CD4-positive, alpha-beta T cell treated with Interleukin-17A for 1 hour (primary cell): Measurements from ENCODE around the gene ADNP.
"Not testable (repeated sequence)": the region's sequence is repeated elsewhere in the genome, so short reads cannot be mapped to it uniquely, and the experiment has no call there.

Experiments
- DNase-seq: peaks from one replicate; pipeline ENCODE4 v3.0.0-alpha.2; 2020

The ADNP gene

DNA sequence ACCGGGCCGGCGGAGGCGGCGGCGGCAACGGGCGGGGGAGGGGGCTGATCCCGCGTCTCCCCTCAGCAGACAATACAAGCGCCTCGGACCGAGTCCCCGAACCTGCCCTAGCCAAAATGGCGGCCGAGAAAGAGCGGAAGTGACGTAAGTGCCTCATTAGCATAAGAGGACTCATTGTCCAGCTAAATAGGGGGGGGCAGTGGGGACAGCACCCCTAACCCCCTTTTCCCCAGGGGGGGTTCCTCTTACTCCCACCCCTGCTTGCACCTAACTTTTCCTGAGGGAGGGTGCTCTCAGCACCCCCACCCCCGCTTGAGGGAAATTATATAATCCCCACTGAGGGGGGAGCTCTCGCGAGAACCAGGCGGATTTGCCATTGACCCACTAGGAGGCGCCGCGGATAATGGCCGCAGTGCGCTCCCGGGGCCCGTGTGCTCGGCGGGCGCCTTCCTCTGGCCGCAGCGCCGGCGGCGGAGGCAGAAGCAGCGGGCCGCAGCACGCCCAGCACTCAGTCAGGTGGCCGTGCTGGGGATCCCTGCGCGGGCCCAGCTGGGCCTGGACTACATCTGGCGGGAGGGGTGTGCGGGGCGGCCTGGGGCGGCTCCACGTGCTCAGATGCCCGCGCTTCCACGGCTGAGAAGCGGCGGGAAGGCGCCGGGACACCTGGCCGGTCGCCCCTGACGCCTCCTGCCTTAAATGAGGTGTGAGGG lies at the start of gene ADNP:
Gene ADNP (minus strand): TSS at position 132 of the 710 bp plus-strand sequence. CDS start 27,441 bp downstream, outside the sequence.
- peak; percentile 94 for DNase-seq

DNA sequence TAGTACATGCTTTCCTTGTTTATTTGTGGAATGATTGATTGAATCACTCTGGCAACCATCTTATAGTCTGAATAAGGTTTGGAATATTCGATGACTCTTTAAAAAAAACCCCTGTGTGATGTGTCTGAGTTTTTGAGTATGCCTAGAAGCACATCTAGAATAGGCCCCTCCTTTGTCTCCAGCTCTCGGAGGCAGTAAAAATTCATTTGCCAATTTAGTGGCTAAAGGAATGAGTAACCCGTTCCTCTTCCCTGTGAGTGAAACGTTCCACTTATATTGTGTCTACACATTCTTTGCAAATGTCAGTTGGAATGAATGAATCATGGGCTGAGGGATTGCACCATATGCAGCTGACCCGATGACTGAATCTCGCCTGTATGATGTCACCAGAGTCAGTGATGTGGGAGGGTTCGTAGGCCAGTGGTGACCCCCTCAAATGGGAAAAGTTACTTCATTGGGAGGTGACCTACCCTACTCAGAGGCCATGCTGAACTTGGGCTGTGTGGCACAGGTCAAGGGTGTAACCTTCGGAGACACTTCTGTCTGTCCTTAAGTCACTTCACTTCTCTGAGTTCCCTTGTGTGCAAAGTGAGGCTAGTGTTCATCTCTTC lies 48.9 kb upstream of the ADNP start:
- DNase-seq, result no peak

DNA sequence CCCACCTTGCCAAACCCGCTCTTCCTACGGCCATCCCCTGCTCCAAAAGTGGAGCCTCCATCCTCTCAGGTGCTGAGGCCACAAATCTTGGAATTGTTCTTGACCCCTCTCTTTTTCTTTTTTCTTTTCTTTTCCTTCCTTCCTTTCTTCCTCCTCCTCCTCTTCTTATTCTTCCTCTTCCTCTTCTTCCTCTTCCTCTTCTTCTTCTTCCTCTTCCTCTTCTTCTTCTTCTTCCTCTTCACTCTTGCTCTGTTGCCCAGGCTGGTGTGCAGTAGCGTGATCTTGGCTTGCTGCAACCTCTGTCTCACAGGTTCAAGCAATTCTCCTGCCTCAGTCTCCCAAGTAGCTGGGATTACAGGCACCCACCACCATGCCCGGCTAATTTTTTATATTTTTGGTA lies 47.3 kb upstream of the ADNP start:
- DNase-seq, result not testable (repeated sequence)

DNA sequence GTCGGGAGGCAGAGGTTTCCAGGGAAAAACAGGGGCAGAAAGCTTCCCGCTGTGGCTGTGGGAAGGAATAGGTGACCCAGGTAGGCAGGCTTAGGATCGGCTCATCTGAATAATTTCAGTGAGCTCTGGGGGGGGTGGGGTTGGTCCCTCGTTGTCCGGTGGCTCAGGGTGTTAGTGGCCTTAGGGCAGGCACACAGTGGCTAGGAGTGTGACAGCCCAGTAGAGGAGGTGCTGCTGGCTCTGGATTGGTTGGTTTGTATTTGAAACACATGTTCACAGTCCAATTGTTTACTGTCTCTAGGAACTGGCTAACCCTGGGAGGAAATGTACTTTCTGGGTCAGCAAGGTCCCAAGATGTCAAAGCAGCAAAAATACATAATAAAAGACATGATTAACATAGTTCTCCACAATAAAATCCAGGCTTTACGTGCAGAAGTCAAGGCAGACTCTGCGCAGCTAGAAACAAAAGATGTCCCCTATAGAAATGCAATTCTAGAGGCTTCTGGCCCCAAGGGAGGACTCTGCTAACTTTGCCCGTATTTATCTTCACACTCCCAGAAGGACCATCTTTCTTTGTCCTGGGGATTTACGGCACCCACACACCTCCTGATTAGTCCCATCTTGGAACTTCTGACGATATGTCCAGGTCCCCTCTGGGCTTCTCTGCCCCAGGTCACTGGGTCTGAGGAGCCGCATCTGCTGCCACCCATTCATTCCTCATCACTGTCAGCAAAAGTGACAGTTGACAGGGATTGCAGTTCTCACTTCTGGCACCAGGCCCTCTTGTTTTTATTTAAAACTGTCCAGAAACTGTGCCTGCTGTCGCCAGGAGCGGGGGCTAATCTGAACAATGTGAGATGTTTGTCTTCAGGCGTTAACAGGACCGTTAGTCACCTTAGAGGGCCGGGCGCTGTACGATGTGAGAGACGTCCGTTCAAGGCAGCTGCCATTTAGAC lies 46.1 kb upstream of the ADNP start:
- DNase-seq, result no peak

DNA sequence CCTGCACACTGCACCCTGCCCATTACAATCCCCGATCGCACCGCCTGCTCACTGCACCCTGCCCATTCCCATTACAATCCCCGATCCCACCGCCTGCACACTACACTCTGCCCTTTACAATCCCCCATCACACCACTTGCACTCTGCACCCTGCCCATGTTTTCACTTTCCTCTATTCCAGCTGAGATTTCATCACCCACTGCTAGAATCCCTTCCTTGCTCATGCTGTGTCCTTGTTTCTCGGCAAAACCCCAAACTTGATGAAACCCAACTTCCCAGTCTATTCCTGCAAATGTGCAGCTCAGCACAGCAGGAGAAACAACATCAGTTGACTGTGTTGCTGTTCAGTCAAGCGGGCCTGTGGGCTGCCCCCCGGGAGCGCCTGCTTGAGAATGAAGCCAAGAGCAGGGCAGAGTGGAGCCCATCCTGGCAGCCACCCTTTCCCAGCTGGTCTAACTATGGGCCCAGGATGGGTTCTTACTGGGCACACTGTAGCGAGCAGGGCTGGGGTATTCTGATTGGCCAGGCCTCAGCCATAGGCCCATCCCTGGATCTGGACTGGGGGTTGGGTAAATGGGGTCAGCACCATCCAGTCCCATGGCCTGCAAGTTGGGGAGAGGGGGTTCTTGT lies 44.6 kb upstream of the ADNP start:
- no peak for DNase-seq

DNA sequence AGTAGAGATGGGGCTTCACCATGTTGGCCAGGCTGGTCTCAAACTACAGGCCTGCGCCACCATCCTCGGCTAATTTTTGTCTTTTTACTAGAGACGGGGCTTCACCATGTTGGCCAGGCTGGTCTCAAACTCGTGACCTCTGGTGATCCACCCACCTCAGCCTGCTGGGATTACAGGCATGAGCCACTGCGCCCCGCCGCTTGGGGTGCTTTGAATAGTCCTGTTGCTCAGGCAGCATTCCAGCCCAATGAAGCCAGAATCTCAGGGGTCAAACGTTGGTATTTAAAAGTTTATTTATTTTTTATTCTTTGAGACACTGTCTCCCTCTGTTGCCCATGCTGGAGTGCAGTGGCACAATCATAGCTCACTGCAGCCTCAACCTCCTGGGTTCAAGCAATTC lies 38.7 kb upstream of the ADNP start:
- DNase-seq, result no peak

DNA sequence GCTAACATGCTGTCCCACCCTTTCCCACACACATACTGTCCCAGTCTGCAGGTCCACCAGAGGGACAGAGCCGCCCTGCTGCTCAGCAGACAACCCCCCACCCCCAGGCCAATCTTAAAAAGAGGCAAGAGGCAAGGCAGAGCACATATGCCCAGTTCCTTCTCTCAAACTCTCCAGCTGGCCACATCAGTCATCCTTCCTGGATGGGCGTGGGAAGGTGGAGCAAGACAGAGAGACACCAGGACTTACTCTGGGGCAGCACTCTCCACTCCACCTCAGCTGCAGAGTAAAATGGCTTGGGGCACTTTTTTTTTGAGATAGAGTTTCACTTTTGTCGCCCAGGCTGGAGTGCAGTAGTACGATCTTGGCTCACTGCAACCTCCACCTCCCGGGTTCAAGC lies 38.2 kb upstream of the ADNP start:
- DNase-seq, result no peak

DNA sequence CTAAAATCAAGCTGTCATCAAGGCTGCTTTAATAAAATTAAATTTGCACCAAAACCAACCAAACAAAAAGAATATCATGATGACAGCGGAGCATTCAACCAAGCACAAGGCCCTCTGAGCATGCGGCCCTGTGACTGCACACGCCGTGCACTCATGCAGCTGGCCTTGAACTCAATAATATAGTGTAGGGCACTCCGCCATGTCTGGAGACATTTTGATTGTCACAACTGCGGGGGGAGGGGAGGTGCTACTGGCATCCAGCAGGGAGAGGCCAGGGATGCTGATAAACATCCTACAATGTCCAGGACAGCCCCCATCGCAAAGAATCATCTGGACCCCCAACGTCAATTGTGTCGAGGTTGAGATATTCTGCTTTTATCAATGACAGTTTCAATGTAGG lies 37.1 kb upstream of the ADNP start:
- no peak for DNase-seq

DNA sequence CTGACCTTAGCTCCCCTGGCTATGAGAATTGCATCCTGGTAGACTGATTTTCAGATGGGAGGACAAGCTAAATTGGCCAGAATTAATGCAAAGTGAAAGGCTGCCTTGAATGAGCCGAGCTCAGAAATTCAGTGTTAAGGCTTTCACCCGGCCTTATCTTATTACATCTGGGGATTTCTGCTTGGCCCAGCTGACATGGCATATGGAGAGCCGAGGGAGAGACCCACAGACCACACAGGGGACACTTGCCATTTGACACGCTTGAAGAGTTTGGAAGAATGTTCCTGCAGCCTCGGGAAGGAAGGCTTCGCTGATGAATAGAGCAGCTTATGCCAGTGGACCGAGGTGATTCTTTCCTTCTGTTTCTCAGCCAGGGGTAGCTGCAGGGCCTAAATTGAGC lies 36.3 kb upstream of the ADNP start:
- no peak for DNase-seq

DNA sequence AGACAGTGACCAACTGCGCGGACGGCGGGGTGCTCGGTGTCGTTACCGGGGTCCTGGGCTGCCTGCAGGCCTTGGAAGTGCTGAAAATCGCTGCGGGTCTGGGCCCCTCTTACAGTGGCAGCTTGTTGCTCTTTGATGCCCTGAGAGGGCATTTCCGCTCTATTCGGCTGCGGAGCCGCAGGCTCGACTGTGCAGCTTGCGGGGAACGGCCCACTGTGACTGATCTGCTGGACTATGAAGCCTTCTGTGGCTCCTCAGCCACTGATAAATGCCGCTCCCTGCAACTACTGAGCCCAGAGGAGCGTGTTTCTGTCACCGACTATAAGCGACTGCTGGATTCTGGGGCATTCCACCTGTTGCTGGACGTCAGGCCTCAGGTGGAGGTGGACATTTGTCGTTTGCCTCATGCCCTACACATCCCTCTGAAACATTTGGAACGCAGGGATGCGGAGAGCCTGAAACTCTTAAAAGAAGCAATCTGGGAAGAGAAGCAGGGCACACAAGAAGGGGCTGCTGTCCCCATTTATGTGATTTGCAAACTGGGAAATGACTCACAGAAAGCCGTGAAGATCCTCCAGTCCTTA lies 28.4 kb upstream of the ADNP start:
- no peak for DNase-seq

DNA sequence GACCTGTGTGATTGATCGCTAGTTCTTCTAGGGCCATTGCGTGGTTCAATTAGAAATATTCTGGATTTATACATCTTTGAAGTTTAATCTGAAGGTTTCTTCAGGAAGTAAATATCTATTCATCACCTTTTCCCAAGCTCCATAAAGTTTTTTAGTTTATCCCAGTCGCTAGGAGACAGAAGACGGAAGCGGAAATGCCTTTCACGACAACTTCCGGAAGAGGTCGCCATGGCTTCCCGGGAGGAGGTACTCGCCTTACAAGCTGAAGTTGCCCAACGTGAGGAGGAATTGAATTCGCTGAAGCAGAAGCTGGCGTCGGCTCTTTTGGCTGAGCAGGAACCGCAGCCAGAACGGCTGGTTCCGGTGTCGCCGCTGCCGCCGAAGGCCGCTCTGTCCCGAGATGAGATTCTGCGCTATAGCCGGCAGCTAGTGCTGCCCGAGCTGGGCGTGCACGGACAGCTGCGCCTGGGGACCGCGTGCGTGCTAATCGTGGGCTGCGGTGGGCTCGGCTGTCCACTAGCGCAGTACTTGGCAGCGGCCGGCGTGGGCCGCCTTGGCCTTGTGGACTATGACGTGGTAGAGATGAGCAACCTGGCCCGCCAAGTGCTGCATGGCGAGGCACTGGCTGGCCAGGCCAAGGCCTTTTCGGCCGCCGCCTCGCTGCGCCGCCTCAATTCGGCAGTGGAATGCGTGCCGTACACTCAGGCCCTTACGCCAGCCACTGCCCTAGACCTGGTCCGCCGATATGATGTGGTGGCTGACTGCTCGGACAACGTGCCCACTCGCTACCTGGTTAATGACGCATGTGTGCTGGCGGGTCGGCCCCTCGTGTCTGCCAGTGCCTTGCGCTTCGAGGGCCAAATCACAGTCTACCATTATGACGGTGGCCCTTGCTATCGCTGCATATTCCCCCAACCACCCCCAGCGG lies 27.6 kb upstream of the ADNP start, which contains the start of gene MOCS3:
Gene MOCS3 (plus strand): TSS at position 204 of the 928 bp plus-strand sequence. CDS start 25 bp downstream, at position 229.
- DNase-seq, result peak; percentile 92

DNA sequence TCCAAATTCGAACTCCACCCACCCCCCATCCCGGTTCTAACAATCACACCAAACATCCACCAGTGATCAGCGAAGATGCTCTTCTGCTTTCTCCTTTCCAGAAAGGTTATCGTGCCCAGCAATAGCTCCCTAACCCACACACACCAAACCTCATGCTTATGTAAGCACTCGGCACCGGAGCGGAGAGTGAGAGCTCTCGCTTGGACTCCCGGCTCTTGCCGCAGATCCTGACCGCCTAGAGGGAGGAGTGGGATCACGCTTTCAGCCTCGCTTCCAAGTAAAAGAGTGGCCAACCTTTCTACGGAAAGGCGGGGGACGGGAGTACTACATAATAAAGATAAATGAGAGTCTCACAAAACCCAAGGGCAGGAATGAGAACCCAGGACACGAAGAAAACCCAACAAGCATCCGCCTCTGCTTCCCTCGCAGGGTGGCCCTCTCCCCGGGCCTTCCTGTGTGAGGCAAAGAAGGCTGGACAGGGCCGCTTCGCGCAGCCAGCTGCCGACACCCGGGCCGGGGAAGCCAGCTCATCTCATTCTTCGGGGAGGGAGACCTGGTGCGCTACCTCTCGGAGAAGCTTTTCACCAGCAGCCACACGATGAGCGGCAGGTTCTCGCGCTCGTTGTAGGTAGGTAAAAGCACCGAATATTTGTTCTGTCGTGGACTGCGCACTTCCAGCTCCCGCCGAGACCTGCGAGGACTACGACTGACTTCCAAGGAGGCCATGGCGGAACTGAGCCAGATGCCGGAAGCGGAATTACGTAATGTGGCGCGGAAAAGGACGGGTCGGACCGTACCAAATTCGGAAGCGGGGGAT lies 26.8 kb upstream of the ADNP start, which contains the start of gene DPM1:
Gene DPM1 (minus strand): TSS at position 735 of the 817 bp plus-strand sequence. CDS start 9 bp downstream, at position 726.
- peak; percentile 34 for DNase-seq

DNA sequence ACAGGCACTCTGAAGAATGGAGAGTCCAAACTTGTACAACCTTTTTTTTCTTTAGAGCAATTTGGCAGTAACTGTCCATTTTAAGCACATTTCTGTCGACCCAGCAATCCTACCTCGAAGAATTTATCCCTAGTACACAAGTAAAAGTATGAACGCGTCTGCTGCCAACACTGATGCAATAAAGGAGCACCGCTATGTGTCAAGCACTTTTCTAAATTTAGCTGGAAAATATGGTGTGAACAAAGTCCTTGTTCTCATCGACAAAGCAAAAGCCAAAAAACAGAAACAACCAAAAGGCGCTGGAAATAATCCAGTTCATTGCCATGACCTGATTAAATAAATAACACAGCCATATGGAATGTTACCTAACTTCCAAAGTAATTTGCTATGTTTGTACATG lies 26.0 kb upstream of the ADNP start:
- no peak for DNase-seq

DNA sequence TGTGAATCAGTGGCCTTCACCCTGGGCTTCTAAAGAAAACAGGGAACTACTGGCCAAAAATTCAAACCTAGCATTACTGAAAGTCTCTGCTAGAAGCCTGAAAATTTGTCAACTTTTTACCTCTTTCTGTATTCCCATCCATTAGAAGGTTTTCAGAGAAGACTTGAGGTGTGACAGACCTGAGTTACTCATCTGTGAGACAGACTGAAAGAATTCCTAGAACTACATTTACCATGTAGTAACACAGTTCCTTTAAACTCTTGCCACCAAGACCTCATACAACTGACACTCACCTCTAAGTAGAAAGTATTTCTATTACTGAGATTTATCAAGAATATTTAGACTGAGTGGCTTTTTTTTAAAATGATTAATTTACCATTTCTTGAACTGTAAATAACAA lies 22.6 kb upstream of the ADNP start:
- no peak for DNase-seq

DNA sequence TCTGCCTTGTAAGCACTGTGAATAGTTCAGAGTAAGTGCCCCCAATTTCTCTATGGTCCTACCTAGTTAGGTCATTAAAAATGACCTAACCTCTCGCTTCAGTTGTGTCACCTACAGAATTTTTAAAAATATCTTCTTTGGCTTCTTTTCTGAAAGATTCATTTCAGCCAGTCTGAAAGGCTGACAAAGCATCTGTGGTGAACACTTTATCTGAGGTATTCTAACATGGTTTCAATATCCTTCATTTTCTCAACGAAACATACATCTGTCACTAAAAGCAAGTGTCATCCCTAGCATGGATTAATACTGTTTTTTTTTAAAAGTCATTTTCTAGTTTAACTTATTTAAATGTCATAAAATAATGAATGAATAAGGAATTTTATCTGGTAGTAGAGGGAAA lies 22.0 kb upstream of the ADNP start:
- DNase-seq, result no peak

DNA sequence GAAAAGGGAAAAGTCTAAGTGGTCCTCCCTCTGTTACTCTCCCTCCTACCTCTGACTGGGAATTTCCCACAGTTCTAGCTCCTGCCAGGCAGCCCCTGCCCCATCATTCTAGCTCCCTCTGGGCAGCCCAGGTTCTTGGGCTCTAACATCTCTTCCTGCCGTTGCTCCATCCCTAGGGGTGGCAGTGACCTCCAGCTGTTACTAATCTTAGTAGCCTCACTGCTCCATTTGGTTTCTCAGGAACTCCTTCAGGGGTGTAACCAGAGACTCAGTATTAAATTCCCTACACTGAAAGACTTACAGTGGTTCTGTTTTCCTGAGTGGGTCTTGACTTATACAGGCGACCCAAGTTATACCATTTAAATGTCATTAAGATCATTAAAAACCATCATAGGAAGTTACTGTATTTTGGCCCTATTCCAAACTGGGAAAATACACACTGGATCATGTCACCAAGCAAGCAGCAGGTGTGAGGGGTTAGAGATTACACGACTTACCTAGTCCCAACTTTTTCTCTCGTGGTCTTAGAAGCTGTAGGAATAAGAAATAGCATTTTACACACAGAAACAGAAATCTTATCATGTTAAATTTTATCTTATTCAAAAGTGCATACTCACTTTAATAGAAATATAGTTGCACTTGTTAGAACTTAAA lies 17.0 kb upstream of the ADNP start:
- no peak for DNase-seq

DNA sequence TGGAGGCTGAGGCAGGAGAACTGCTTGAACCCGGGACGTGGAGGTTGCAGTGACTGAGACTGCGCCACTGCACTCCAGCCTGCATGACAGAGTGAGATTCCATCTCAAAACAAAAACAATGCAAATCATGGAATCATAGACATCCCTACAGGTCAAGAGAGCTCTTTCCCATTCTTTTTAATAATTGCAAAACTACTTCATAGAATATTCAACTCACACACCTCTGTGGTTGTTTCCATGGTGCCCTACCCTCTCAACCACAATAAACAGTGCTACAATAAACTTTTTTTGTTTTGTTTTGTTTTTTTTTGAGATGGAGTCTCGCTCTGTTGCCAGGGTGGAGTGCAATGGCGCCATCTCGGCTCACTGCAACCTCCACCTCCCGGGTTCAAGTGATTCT lies 11.8 kb upstream of the ADNP start:
- DNase-seq, result no peak

DNA sequence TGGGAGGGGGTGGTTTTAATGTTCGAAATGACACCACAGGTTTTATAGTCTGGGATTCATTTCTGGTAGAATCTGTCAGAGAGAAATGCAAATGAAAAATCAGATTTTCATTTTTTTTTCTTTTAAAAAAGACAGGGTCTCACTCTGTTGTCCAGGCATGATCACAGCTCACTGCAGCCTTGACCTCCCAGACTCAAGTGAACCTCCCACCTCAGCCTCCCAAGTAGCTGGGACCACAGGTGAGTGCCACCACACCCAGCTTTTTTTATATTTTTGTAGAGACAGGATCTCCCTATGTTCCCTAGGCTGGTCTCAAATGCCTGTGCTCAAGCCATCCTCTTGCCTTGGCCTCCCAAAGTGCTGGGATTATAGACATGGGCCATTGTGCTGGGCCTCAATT lies 2.4 kb upstream of the ADNP start:
- no peak for DNase-seq

DNA sequence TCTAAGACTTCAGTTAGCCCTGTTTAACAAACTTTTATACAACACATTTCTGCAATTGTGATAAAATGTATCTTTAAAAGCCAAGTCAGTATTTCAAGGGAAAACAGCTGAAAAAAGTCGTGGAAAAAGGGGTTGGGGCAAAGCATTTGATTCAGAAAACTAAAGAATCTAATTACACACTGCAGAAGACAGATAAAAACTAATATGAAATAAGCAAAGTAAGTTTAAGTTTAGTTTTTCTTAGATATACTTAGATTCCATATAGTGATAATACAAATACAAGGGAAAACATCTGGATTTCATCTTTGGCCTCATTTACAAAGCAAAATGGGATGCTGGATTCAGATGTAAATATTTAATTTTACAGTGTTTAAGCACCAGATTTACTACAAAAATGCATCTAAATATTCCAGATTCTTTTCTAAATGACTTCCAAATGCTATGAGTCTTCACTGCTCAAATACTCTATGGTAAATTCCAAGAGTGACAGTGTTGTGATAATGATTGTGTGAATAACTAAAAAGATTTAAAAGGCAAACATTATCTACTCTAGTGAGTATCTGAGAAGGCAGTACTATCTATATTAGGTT lies 1.5 kb upstream of the ADNP start:
- DNase-seq, result no peak
